NCI-H187 treated with DMSO at 0.1 percent for 48 hours (cell line): ENCODE results near the gene SERPINA9.
"Not testable (repeated sequence)": the region's sequence is repeated elsewhere in the genome, so short reads cannot be mapped to it uniquely, and the experiment has no call there.

Experiments
- DNase-seq: peaks from one replicate; lab custom pipeline; 2025; lab: John Stamatoyannopoulos, UW

The SERPINA9 gene

GRCh38 chr14:94424371-94424770 lies 51.6 kb downstream of the SERPINA9 start:
- DNase-seq: no peak

- DNase-seq: no peak
These were observed 52.4 kb downstream of the SERPINA9 start for GRCh38 chr14:94423453-94424056.

GRCh38 chr14:94421316-94421715 lies 54.7 kb downstream of the SERPINA9 start:
- DNase-seq: no peak

GRCh38 chr14:94417497-94418205 lies 58.3 kb downstream of the SERPINA9 start:
- DNase-seq: not testable (repeated sequence)
